ENCODE results near the gene SLC2A5. TPM values are rescaled to one million over a fixed set of nuclear protein-coding genes. Genes with fewer than 3 reads are reported as not detected.
A peak's percentile ranks its signal among the peaks of the same experiment; 100 is the strongest.

The SLC2A5 gene
- total and polyA plus RNA-seq, 2 donors (not counting 3 experiments of a cell fraction or from before 2014, with no cell fraction given) = not detected

DNA sequence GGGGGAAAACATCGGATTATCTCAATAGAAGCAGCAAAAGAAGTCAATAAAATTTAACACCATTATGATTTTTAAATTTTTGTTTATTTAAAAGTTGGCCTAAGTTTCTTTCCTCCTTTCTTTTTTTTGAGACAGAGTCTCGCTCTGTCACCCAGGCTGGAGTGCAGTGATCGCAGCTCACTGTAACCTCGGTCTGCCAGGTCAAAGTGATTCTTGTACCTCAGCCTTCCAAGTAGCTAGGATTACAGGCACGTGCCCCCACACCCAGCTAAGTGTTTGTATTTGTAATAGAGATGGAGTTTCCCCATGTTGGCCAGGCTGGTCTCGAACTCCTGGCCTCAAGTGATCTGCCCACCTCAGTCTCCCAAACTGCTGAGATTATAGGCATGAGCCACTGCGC is 20.9 kb downstream of the SLC2A5 start:
- no TSS peak for BruUV-seq (replicated peaks)
- POLR2A ChIA-PET = no interaction called here

More for the DNA sequence above, 20.9 kb downstream of the SLC2A5 start:
- no peaks in the 10 kb centered on the region for H3K4me1 ChIP-seq (ENCODE audit: control insufficient read depth, extremely low read depth, insufficient read depth, low read length)
- H3K36me3 ChIP-seq (ENCODE audit: control insufficient read depth in 2 of 2, extremely low read depth in 1 of 2, insufficient read depth in 2 of 2, low read length in 2 of 2) = no peaks in the 10 kb centered on the region
- no peak for DNase-seq (ENCODE audit: low read depth, low spot score)
- TF ChIP-seq POLR2A (IDR thresholded peaks at IDR 0.05; ENCODE audit: low read depth, low read length) (no peak), EZH2 (IDR thresholded peaks at IDR 0.05; ENCODE audit: borderline replicate concordance, low read depth, low read length, severe bottlenecking) (no peak), POLR2AphosphoS5 (IDR thresholded peaks at IDR 0.05; ENCODE audit: insufficient read depth, low read depth, low read length) (no peak), MYC (IDR thresholded peaks at IDR 0.05; ENCODE audit: low read depth, low read length) (no peak), JUN (IDR thresholded peaks at IDR 0.05; ENCODE audit: borderline replicate concordance, insufficient read depth, insufficient read length, low read depth) (no peak), FOS (IDR thresholded peaks at IDR 0.05; ENCODE audit: borderline replicate concordance, insufficient read depth, low read length) (no peak), GATA2 (IDR thresholded peaks at IDR 0.05; ENCODE audit: insufficient read depth, insufficient read length, low read depth, low read length) (no peak)
- TF ChIP-seq, protein P1, sequence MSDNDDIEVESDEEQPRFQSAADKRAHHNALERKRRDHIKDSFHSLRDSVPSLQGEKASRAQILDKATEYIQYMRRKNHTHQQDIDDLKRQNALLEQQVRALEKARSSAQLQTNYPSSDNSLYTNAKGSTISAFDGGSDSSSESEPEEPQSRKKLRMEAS (IDR thresholded peaks at IDR 0.05; ENCODE audit: insufficient read depth, insufficient read length) = no peak
- TF ChIP-seq, protein P2, sequence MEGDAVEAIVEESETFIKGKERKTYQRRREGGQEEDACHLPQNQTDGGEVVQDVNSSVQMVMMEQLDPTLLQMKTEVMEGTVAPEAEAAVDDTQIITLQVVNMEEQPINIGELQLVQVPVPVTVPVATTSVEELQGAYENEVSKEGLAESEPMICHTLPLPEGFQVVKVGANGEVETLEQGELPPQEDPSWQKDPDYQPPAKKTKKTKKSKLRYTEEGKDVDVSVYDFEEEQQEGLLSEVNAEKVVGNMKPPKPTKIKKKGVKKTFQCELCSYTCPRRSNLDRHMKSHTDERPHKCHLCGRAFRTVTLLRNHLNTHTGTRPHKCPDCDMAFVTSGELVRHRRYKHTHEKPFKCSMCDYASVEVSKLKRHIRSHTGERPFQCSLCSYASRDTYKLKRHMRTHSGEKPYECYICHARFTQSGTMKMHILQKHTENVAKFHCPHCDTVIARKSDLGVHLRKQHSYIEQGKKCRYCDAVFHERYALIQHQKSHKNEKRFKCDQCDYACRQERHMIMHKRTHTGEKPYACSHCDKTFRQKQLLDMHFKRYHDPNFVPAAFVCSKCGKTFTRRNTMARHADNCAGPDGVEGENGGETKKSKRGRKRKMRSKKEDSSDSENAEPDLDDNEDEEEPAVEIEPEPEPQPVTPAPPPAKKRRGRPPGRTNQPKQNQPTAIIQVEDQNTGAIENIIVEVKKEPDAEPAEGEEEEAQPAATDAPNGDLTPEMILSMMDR (IDR thresholded peaks at IDR 0.05; ENCODE audit: extremely low read depth in 1 of 2, insufficient read depth in 1 of 2, low read depth in 1 of 2, low read length in 2 of 2) = no peak
- dilution Hi-C loops (cut with MboI; ENCODE audit: extremely low pct_ligation_motif_present, low sequenced_read_pairs) = no loop called here
- peak; percentile 63 for FAIRE-seq
- H3K9me3 ChIP-seq (replicated peaks; ENCODE audit: control insufficient read depth, insufficient read depth, low read length) = no peaks in the 10 kb centered on the region
- no peaks in the 10 kb centered on the region for H3K9me1 ChIP-seq (replicated peaks; ENCODE audit: control insufficient read depth, extremely low read depth, insufficient read depth, low read length)
- no peaks in the 10 kb centered on the region for H3K79me2 ChIP-seq (ENCODE audit: control insufficient read depth, insufficient read depth, low read length)
- H3K4me3 ChIP-seq (replicated peaks in 1 of 3; ENCODE audit: insufficient read depth in 1 of 3, low read depth in 1 of 3, low read length in 3 of 3) = no peak overlapping the region
- CTCF ChIA-PET = interaction anchor here (1.0 to 2.9 kb wide), 6 partner anchors 9 to 62 kb away, joined by 3 to 13 read pairs (median 4); no protein-coding TSS in a partner anchor
- H3K9ac ChIP-seq (replicated peaks; ENCODE audit: extremely low read depth, insufficient read depth, low read length) = no peak overlapping the region
- intact Hi-C loops (cut with micrococcal nuclease) = no loop called here
- H3K27me3 ChIP-seq (ENCODE audit: control insufficient read depth in 2 of 2, insufficient read depth in 2 of 2, low read length in 2 of 2) = peaks cover 6% of the 10 kb centered on the region in 2 experiments
- H3K4me2 ChIP-seq (ENCODE audit: insufficient read depth, low read length) = no peak overlapping the region
- no peak overlapping the region for H2AFZ ChIP-seq (ENCODE audit: low read depth, low read length)
- no peak overlapping the region for H3K27ac ChIP-seq (ENCODE audit: insufficient read depth, low read depth, low read length)
- no peaks in the 10 kb centered on the region for H4K20me1 ChIP-seq (replicated peaks; ENCODE audit: control insufficient read depth, extremely low read depth, insufficient read depth, low read length)

All from endothelial cell of umbilical vein (primary cell).